Measurements from ENCODE around the gene CASKIN1.
"Not testable (repeated sequence)": the region's sequence is repeated elsewhere in the genome, so short reads cannot be mapped to it uniquely, and the experiment has no call there.

Gene CASKIN1

DNA sequence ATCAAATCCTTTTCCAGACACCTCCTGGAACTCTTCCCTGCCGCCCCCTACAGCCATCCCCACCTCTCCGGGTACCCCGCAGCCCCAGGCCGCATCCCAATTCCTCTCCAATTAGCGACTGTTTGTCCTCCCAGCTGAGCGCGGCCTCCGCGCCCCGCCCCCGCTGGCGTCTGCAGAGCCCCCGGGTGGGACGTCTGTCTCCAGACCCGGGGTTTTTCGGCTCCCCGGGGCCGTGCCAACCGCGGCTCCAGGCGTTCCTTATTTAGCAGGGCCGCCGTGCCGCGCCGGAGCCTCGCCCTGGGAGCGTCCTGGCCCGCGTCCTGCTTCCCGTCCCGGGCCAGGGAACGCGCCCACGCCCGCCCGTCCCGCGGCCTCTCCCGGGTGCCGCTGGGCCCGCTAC is 61.3 kb downstream of the CASKIN1 start:
- DNase-seq (ENCODE audit: low spot score): not testable (repeated sequence)

DNA sequence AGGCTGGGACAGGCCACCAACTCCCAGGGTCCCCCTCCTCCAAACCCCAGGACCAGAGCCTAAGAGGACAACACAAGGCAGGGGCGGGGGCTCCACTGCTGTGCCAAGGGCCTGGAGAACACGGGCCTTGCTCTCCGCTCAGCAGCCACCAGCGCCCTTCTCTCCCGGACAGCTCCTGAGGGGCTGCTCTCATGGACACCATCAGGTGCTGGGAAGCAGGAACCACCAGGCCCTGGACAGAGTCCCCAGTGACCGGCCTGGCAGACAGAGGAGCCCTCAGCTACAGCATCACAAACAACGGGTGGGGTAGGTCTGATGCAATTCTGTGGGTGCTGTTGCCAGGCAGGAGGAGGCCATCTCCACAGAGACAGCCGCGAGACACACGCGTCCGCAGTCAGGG is 62.6 kb downstream of the CASKIN1 start:
- not testable (repeated sequence) for DNase-seq (ENCODE audit: low spot score)

DNA sequence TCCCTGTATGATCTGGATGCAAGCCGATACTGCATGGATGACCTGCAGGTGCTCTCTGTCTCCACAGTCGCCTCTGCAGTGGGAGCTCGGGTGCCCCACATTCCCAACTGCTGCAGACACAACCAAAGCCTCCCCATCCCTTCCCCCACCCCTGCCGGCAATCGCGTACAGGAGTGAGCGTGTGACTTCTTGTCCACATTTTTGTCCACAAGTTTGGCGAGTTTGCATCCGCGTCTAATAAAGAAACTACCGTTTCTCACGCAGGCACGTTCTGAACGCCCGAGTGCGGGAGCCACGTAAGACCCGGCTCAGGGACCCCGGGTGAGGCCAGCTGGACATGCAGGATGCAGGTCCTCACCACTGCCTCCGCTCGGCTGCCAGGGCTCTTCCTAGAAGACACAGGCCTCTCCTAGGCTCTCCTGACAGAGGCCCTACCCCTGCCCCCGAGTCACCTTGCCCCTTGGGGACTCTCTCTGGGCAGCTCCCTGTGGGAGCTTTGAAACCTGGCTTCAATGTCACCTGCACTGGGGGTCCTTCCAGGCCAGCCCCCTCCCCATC is 66.4 kb downstream of the CASKIN1 start:
- DNase-seq (ENCODE audit: low spot score): not testable (repeated sequence)

DNA sequence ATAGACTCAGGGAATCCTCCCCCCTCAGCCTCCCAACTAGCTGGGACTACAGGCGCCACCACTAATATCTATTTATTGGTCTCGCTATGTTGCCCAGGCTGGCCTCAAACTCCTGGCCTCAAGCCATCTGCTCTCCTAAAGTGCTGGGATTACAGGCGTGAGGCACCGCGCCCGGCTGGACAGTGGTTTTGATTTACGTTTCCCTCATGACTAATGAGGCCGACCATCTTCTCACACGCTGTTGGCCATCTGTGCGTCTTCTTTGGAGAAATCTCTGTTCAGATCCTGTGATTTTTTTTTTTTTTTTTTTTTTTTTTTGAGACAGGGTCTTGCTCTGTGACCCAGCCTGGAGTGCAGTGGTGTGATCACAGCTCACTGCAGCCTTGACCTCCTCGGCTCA is 67.2 kb downstream of the CASKIN1 start:
- not testable (repeated sequence) for DNase-seq (ENCODE audit: low spot score)

DNA sequence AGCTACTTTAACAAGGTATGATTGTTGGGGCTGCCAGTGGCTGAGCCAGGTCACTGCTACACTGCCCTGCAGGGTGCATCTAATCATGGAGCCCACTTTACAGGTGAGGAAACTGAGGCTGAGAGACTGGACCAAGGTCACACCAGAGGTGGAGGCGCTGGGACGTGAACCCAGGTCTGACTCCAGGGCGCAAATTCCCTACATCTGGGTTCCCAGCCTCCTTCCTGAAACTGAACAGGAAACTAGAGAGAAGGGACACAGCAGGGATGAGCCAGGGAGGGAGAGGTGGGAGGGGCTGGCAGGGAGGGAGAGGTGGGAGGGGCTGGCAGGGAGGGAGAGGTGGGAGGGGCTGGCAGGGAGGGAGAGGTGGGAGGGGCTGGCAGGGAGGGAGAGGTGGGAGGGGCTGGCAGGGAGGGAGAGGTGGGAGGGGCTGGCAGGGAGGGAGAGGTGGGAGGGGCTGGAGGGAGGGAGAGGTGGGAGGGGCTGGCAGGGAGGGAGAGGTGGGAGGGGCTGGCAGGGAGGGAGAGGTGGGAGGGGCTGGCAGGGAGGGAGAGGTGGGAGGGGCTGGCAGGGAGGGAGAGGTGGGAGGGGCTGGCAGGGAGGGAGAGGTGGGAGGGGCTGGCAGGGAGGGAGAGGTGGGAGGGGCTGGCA is 68.7 kb downstream of the CASKIN1 start:
- not testable (repeated sequence) for DNase-seq (ENCODE audit: low spot score)

Measured in putamen (tissue), 1 donor.